Smooth muscle cell (in vitro differentiated cells): ENCODE measurements around the gene MICAL3. TPM values are rescaled to one million over a fixed set of nuclear protein-coding genes. Genes with fewer than 3 reads are reported as not detected.

ENCODE experiments used
- DNase-seq: peaks from one replicate; lab custom pipeline; 2025; ENCODE audit not compliant: unreplicated experiment; lab: John Stamatoyannopoulos, UW
- H2AFZ ChIP-seq: fragments of 200-600 bp; sonication (generic); 2 replicates; pipeline ENCODE4 v1.6.0; 2016; ENCODE audit warnings: antibody characterized with exemption, low read depth, mild to moderate bottlenecking
- H3F3A ChIP-seq: fragments of 200-600 bp; sonication (generic); 2 replicates; pipeline ENCODE4 v1.6.0; 2017; ENCODE audit warnings: antibody characterized with exemption, low read depth
- H3K27ac ChIP-seq: fragments of 200-600 bp; sonication (generic); 2 replicates; pipeline ENCODE4 v1.5.1; 2016; ENCODE audit warnings: low read depth, mild to moderate bottlenecking
- H3K27me3 ChIP-seq: fragments of 200-600 bp; sonication (generic); 2 replicates; pipeline ENCODE4 v1.6.1; 2016; ENCODE audit warnings: low read depth, mild to moderate bottlenecking
- H3K36me3 ChIP-seq: fragments of 200-600 bp; sonication (generic); 2 replicates; pipeline ENCODE4 v1.5.1; 2016; ENCODE audit warnings: low read depth
- H3K4me1 ChIP-seq: fragments of 200-600 bp; sonication (generic); 2 replicates; pipeline ENCODE4 v1.5.1; 2016; ENCODE audit warnings: low read depth
- H3K4me2 ChIP-seq: fragments of 200-600 bp; sonication (generic); 2 replicates; pipeline ENCODE4 v1.6.0; 2016; ENCODE audit warnings: mild to moderate bottlenecking
- H3K4me3 ChIP-seq: fragments of 200-600 bp; sonication (generic); 2 replicates; pipeline ENCODE4 v1.5.1; 2016; ENCODE audit warnings: mild to moderate bottlenecking
- H3K79me2 ChIP-seq: fragments of 200-600 bp; sonication (generic); 2 replicates; pipeline ENCODE4 v1.6.0; 2016; ENCODE audit warnings: low read depth, mild to moderate bottlenecking
- H3K9ac ChIP-seq: fragments of 200-600 bp; sonication (generic); 2 replicates; pipeline ENCODE4 v1.6.0; 2016; ENCODE audit warnings: low read depth
- H3K9me3 ChIP-seq: fragments of 200-600 bp; sonication (generic); replicated peaks from 2 replicates; pipeline ENCODE4 v1.5.1; 2016; ENCODE audit warnings: low read depth
- H4K20me1 ChIP-seq: fragments of 200-600 bp; sonication (generic); 2 replicates; pipeline ENCODE4 v1.6.0; 2016; ENCODE audit warnings: low read depth
- CTCF ChIP-seq: fragments of 200-600 bp; sonication (generic); IDR thresholded peaks from 2 replicates; pipeline ENCODE4 v1.5.1; 2017; ENCODE audit warnings: borderline replicate concordance, mild to moderate bottlenecking, antibody characterized with exemption; ENCODE audit not compliant: insufficient read depth, poor library complexity, severe bottlenecking
- whole genome bisulfite sequencing: methylation state at CpG from one replicate; pipeline ENCODE4 v1.1.7; 2016; ENCODE audit warnings: low lambda C conversion rate; 5-methylcytosine and 5-hydroxymethylcytosine counted together
- polyA plus RNA-seq: library from polyadenylated mRNA; unstranded; fragments of >200 nt; fragmentation: Nextera tagmentation; extraction: Ambion mirVana; gene quantifications from 2 replicates; pipeline ENCODE4 v1.2.1, GENCODE V29; 2016
- total RNA-seq: library from RNA; depleted of rRNA; stranded (reverse); fragments of >200 nt; gene quantifications from 2 replicates; pipeline ENCODE4 v1.2.3, GENCODE V29; 2014

The MICAL3 gene
- total and polyA plus RNA-seq, 2 experiments from 2014 or later: 3.1 to 28.6 TPM

DNA sequence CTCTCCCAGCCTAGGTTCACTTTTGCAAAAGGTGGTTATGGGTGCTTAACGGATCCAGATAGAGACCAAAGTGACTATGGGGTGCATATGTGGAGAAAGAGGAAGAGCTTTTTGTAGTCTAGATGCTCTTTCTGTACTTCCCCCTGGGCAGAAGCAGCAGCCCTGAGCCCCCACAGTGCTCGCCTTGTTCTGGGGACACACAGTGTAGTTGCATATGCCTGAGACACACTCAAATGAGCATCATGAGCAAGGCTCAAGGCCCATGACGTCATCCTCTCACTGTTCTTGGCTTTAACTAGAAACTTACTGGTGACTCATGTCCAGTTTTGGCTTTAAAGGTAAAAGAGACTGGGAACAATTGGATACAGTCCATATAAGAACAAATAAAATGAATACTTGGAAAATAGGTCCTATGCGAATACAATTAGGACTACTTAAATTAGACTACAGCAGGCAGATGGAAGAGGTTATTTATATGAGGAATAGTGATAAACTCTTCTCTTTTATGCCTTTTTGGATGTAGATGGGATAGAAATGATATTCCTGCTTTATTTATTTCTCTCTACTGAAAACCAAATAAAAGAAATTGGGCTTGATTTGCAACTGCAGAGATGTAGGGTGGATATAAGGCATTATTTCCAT, 33.3 kb upstream of the MICAL3 start:
- WGBS: 65% methylated on average over 4 of the region's 4 CpGs
- H2AFZ ChIP-seq: no peak overlapping the region
- no peak overlapping the region for H3K4me3 ChIP-seq
- DNase-seq: no peak
- no peak overlapping the region for H3K4me2 ChIP-seq
- no peaks in the 10 kb centered on the region for H3K79me2 ChIP-seq
- H3K9ac ChIP-seq: peak overlapping the region; percentile 38
- no peaks in the 10 kb centered on the region for H3F3A ChIP-seq
- H3K36me3 ChIP-seq: no peaks in the 10 kb centered on the region
- no peaks in the 10 kb centered on the region for H3K9me3 ChIP-seq
- H3K27me3 ChIP-seq: no peaks in the 10 kb centered on the region
- no peaks in the 10 kb centered on the region for H4K20me1 ChIP-seq
- no peak for TF ChIP-seq CTCF
- peak overlapping the region; percentile 90 for H3K27ac ChIP-seq
- H3K4me1 ChIP-seq: peaks cover 4% of the 10 kb centered on the region

- whole genome bisulfite sequencing: 86% methylated on average over 10 of the region's 10 CpGs
These were observed 32.6 kb upstream of the MICAL3 start for GRCh38 chr22:18056807-18057474.

DNA sequence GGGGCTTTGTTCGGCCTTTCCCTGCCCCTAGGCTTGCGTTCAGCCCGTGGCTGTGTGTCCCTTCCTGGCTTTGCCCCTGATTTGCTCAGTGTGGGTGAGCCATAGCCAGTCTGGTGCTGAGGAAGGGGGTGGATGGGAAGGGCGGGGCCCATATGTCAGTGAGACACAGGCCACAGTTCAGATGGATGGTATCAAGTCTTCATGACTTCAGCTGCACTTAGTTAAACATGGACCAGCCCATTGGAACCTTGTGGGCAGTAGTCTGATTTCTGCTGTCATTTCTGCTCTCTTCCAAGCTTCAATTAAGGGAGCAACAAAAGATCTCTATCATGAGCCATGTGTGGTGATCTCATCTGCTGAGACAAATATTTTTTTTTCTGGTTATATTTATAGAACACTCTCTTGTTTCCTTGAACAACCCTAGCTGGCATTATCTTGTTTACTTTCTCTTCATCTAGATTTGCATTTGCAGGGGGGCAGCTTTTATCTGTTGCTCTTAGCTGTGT, 31.9 kb upstream of the MICAL3 start:
- H3K4me2 ChIP-seq: peak overlapping the region; percentile 8
- no peaks in the 10 kb centered on the region for H3F3A ChIP-seq
- no peaks in the 10 kb centered on the region for H3K27me3 ChIP-seq
- H3K4me3 ChIP-seq: no peak overlapping the region
- H2AFZ ChIP-seq: peak overlapping the region; percentile 6
- peak overlapping the region; percentile 38 for H3K9ac ChIP-seq
- WGBS: 52% methylated on average over 4 of the region's 4 CpGs
- peaks cover 4% of the 10 kb centered on the region for H3K4me1 ChIP-seq
- H4K20me1 ChIP-seq: no peaks in the 10 kb centered on the region
- DNase-seq: no peak
- no peaks in the 10 kb centered on the region for H3K9me3 ChIP-seq
- no peaks in the 10 kb centered on the region for H3K79me2 ChIP-seq
- TF ChIP-seq CTCF: no peak
- no peaks in the 10 kb centered on the region for H3K36me3 ChIP-seq
- H3K27ac ChIP-seq: peak overlapping the region; percentile 90

More at GRCh38 chr22:18056807-18057474, 32.6 kb upstream of the MICAL3 start:
- TF ChIP-seq CTCF: no peak
- Histone ChIP-seq H3K79me2 (no peaks in the 10 kb centered on the region), H3K27me3 (no peaks in the 10 kb centered on the region), H3K4me3 (no peak overlapping the region), H4K20me1 (no peaks in the 10 kb centered on the region), H3K36me3 (no peaks in the 10 kb centered on the region), H3K9ac (peak overlapping the region; percentile 38), H3K4me2 (peak overlapping the region; percentile 8), H3K9me3 (no peaks in the 10 kb centered on the region), H3F3A (no peaks in the 10 kb centered on the region), H3K4me1 (peaks cover 4% of the 10 kb centered on the region), H3K27ac (peak overlapping the region; percentile 90), H2AFZ (no peak overlapping the region)
- no peak for DNase-seq
